Smooth muscle cell of the brain vasculature (primary cell): ENCODE results near the gene FIG4.
"Not testable (repeated sequence)": the region's sequence is repeated elsewhere in the genome, so short reads cannot be mapped to it uniquely, and the experiment has no call there.

Source experiments
- DNase-seq: peaks from one replicate; pipeline ENCODE4 v3.0.0-alpha.2; 2012; ENCODE audit warnings: low read depth, low spot score

Gene FIG4

DNA sequence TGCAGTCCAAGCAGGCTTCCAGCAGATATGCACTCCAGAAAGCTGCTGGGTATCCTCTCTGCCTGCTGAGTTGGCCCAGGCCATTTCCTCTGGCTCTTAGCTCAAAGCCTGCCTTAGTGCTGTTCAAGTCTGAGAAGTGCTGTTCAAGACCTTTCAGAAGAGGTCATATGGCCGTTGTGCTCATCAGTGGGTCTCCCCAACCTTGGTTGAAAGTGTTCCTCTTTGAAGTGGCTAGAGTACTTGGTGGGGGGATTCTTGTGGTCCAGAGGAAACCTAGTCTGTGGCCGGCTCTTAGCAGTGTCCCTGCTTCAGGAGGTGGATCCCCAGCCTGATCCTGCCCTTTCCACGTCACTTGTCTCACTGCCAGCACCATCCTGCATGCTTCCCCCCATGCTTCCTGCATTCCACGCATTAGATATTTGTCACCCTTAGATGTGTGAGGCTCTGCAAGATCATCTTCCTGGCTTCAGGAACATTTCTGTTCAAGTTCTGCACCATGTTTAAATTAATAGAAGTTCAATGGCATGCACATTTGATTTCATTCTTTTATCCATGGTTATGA is 105.0 kb downstream of the FIG4 start:
- DNase-seq = peak; percentile 57

DNA sequence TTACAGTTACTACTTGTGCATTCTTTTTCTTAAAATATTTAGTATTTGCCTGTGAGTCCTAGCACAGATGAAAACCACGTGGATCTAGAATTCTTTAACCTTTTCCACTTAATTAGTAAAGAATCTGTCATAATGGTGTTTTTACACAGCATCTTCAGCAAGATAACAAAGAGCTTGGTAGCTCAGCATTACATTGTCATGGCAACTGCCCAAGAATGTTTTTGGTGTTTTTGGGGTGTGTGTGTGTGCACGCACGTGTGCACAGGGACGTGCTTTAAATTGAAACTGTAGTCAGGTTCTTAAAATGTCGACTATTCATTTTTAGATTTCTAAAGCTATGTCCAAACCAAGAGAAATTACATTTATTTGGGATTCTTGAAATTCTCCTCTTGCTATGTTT is 108.0 kb downstream of the FIG4 start:
- DNase-seq = no peak

DNA sequence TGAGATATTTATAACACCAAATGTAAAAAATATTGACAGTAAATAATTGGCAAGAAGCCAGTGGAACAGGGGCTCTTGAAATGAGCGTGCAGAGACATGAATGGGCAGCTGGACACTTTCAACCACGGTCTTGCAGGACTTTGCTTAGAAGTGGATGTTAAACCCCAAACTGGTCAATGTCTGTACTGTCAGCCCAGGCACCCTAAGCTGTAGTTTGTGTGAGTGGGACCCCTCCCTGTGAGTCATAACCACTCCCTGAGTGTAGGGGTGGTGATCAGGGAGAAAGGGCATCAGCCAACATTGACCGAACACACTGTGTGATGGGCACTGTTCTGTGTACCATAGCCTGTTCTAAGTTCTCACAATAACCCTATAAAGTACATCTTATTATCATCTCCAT is 108.6 kb downstream of the FIG4 start:
- DNase-seq = no peak

DNA sequence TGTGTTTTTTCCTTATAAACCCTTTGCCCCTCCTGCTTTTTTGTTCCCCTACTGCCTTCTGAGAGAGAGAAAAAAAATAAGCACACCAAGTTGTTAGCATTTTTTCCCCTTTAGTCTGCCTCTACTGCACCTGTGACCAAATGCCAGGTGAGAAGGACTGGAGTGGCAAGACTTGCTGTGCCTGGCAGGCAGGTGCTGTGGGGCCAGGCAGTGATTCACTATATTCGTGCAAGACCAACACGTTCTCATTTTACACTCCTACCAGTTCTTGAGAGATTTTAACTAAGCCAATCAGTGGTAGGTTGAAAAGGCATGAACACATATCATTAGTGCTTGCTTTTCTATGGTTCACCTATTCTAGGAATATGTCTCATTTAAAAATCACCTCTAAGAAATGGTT is 109.7 kb downstream of the FIG4 start:
- DNase-seq = no peak

DNA sequence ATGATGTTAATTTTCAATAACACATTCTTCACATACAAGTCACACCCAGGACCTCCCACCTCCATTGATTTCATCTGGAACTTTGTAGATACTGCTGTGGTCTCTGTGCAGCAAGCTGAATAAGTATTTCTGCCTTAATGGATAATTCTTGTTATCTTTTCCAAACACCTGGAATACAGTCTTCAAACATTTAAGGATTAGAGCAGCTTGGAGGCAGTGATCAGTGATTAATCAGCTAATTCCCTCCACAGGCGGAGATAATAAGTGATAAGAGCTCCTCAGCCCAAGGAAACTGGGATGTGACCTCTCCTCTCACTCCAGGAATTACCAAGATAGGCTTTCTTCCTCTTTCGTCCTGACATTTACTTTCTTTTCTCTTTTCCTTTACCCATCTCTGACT is 110.7 kb downstream of the FIG4 start:
- DNase-seq = no peak

DNA sequence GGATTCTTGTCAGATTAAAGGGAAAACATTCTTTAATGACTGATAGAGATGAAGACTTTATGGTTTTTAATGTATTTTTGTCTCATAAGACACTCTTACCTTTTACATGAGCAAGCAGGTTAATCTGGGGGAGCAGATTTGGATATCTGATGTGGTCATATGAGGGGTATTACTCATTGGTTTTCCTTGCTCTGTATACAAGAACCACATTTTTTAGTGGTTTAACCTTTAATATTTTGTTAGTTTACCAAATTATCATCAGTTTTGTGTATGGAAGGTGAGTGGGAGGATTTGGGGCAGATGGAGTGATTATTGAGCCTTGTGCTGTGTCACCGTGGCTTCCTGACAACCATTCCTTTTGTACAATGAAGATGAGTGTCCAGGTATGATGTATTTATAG is 112.9 kb downstream of the FIG4 start:
- DNase-seq = no peak

DNA sequence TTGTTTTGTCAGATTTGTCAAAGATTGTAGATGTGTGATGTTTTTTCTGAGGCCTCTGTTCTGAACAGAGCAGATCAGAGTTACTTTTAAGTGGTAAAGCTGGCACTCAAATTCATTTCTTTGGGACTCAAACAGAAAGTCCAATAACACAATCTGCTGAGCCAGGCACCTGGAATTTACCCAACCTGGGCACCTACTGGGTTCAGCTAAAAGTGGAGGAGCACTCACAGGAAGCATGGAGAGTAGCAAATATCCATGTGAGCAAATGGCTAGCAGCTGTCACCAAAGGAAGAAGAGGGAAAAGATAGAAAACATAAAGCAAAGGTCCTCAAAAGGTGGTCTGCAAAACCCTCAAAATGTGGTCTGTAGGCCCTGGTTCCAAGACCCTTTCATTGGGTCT is 116.8 kb downstream of the FIG4 start:
- DNase-seq = no peak

DNA sequence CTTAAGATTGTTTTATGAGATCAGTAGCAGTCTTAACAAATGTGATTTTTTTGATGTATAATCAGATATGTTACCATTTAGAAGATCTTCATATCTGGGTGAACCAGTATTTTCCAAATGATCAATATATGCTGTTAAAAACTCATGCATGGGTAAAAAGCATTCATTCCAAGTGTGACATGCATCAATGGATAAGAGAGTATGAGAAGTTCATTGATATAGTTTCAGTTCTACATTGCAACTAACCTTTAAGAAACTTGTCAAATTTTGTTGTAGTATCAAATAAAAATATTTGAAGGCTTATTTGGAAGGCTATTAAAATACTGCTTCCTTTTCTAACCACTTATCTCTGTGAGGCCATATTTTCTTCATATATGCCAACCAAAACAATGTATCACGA is 117.7 kb downstream of the FIG4 start:
- no peak for DNase-seq

DNA sequence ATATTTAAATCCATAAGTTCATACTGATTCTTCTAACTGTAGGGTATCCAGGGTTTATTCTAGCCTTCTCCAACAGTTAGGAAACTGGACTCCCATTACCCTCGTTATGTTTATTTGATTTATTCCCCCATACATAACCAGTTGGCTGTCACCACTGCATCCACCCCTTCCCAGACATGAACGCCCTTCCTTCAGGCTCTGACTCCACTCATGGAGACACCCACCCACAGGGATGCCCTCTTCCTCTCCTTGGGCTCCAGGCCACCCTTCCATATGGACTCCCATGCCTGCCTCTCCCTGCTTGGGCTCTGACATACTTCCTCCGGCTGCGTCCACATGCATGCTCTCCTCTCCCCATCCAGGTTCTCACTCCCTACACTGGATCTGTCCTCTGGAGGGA is 124.0 kb downstream of the FIG4 start:
- no peak for DNase-seq

DNA sequence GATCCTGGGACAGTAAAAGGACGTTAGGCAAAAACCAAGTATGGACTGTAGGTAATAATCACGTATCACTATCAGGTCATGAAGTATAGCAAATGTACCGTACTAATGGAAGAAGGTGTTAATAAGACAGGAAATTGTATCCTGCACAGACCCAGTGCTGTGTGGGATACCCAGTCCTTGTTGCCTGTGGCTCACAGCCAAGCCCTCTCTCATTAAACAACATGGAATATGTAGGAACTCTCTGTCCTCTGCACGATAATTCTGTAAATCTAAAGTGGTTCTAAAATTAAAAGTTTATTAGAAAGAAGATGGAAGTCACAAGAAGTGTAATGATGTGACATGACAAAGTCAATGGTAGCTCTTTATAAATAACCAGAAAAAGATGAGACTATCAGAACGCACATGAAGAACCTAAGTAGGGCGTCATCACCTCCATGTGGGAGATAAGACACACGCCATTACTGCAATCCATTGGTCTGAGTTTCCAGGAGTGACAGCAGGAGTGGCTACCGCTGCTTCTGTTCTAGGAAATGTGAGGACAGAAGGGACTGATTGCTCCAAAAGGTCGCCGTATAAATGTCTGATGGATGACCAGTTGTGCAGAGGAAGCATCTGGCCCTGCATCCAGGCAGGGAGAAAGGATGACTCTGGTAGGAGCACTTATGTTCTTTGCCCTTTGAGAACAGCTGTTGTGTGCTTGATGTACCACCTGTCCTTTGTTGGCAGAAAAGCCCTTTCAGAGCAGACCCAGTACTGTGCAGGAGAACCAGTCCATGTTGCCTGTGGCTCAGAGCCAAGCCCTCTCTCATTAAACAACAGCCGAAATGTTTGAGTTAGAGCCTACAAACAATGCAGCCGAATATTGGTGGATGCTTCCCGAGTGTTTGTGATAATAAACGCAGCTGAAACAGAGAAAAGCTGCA is 125.6 kb downstream of the FIG4 start:
- DNase-seq = no peak

DNA sequence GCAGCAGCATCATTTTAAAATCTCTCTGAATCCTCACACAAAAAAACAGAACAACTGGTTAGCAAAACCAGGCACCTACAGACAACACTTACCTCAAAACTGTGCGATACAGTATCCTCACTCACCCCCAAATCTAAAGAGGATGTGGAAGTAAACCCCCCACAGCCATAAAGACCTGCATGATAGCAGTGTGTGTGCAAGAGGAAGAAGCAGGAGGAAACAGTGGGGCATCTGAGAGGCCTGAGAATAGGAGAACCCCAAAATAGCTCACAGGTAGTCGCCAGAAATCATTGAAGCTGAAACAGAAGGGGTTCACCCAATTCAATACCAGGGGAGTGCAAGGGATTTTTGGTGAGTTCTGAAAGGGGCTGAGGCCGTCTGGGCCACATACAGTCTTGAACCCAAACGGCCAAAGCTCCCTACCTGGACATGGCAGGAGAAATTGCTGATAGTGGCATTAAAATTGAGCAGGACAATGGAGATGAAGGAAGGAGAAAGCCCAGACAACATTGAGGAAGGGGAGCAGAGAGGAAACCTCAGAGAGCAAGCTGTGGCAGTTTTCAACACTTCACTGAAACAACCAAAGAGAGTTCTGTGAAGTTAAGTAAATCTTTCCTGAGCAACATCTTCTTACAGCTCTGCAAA is 129.7 kb downstream of the FIG4 start:
- no peak for DNase-seq

DNA sequence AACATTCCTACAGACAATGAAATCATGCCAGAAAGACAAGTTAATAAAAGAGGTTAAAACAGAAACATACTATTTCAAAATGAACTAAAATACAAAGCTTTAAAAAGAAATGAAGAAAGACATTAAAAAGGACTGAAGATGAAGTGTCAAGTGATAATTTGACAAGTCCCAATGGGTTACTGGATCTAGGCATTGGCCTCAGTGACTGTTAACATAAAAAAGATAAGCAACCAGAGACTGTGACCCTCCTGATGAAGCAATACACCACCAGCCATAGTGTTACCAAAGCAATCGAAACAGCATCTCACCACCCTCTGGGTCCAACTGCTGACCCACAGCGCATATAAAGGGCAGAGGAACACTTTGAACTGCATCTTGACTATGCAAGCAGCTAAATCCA is 130.3 kb downstream of the FIG4 start:
- DNase-seq = no peak

DNA sequence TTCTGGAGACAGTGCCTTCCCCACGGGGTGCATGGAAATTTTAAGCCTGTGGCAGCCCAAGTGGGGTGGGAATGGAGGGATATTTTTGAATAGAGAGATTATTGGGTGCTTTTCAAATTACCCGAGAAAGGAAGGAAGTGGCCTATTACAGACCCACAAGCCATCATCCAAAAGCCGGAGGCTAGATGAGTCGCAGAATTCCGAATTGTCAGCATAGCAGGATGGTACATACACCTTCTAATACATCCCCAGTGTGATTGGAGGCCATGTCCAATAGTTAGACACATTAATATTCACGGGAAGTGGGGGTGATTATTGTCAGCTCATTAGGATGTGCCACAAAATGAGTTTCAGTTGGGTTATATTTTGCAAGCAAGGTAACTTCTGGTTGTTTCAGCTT is 133.0 kb downstream of the FIG4 start:
- DNase-seq = no peak

DNA sequence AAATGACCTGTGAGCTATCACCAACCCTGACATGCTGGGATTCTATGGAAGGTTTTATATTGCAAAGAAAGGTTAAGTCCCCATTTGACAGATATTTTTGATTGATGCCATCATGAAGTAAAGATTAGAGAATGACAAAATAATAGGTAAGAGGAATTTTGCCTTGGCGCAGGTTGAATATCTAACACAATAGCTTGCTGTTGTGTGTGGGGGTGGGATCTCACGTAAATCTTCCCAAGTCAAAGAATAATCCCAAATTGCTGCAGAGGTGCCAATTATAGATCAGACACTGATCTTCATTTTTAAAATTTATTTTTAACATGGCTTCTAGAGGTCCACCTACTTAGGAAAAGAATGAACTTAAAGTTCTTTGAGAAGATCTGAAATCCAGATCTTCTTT is 135.5 kb downstream of the FIG4 start:
- DNase-seq = no peak

DNA sequence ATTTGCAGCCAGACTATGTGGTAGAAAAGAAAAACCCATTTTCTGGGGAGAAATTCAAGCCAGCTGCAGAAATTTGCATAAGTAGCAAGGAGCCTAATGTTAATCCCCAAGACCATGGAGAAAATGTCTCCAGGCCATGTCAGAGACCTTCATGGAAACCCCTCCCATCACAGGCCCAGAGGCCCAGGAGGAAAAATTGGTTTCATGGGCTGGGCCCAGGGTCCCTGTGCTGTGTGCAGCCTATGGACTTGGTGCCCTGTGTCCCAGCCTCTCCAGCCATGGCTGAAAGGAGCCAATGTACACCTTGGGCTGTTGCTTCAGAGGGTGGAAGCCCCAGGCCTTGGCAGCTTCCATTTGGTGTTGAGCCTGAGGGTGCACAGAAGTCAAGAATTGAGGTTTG is 140.3 kb downstream of the FIG4 start:
- DNase-seq = not testable (repeated sequence)

DNA sequence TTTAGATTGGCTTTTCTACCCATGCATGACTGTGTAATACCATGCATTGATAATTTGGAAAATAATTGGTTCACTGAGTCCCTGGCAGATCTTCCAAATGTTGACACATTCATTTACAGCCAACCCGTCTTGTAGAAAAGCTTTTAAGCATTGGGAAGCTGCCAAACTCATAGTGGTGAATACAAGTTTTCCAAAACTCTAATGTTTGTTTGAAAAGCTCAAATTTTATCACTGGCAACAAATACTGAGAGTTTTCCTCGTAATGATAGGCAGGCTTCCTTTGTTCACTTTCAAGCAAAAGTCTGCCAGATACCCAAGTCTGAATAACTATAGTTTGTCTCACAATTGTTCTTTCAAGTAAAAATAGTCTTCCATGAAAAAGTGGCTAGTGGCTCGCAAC is 143.0 kb downstream of the FIG4 start:
- DNase-seq = no peak

DNA sequence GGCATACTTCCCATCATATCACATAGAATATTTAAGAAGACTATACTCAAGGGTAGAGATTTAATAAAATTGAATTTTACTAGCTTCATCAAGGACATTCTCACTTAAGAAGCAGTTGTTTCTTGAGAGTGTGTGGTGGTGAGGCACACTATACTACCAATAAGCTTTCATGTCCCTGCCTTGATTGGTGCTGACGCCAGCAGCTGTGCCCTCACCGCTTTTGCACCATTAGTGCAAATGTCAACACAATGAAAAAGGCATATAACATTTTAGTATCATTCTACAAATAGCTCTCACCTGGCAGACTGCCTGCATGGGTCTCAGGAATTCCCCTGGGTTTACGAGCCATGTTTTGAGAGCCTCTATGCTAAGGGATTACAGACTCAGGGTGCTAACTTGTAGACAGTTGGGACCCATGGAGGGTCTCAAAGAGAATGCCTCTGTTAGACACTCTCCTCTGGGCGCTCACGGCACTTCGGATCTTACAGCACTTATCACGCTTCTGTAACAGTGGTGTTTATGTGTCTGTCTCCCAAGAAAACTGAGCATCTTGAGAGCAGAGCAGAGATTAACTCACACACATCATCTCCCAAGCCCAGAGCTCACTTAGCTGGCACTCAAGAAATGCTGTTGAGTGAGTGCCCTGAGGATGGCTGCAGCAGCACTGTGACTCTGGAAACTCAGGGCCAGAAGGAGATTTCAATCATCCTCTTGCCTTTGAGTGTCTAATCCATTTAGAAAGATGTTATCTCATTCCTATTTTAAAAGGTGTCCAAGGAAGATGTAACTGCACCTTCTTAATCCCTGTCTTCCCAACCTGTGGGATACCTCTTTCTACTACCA is 143.7 kb downstream of the FIG4 start:
- no peak for DNase-seq

DNA sequence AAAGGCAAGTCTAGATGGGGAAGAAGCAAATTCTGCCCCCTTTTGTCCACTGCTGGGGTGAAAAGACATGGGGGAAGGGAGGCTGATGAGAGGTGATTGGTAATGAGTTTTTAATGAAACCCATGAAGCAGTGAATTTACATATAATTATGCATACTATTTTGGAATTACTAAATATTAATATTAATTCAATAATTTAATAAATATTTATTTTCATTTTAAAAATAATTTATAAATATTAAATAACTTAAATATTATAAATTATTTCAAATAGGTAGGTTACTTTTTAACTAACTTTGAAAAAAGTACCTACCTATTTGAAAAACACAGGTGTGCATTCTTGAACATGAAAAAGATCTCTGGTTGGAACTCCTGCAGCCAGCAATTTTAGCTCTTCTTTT is 148.9 kb downstream of the FIG4 start:
- no peak for DNase-seq

DNA sequence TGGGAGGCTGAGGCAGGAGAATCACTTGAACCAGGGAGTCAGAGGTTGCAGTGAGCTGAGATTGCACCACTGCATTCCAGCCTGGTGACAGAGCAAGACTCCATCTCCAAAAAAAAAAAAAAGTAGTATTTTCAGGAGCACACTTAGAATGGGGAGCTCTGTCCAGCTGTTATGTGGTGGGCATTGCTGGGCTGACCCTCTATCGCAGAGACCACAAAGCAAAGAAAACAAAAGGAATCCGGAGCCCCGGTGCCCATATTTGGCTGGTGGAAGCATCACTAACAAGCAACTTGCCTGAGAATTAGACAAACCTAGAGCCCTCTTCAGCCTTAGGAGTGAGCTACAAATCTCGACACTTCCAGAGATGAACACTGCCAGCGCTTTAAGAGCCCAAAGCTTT is 149.7 kb downstream of the FIG4 start:
- DNase-seq = no peak

DNA sequence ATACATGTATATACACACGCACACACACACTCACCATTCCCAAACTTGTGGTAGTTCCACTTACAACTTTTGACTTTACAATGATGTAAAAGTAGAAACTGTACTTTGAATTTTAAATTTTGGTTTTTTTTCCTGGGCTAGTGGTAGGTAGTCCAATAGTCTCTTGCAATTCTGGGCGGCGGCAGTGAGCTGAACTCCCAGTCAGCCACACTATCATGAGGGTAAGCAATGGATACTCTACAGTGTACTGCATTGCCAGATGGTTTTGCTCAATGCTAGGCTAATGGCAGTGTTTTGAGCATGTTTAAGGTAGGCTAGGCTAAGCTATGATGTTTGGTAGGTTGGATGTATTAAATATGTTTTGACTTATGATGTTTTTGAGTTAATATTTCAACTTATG is 150.8 kb downstream of the FIG4 start:
- DNase-seq = no peak

DNA sequence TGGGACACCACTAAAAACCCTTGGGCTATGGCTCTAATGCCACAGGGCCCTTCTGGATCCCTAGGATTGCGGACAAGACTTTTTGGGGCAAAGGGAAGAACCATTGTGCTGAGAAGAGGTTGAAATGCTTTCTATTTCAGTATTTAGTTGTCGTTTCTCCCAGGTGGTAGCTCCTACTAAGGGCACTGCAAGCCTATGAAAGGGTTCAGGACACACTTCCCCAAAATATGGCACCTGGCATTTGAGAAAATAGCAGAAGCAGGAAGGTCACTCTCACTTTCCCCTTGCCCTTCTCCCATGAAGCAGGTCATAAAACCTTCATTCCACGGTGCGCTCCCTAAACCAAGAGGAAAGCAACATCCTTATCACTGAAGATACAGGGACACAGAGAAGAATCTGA is 161.6 kb downstream of the FIG4 start:
- DNase-seq = no peak

DNA sequence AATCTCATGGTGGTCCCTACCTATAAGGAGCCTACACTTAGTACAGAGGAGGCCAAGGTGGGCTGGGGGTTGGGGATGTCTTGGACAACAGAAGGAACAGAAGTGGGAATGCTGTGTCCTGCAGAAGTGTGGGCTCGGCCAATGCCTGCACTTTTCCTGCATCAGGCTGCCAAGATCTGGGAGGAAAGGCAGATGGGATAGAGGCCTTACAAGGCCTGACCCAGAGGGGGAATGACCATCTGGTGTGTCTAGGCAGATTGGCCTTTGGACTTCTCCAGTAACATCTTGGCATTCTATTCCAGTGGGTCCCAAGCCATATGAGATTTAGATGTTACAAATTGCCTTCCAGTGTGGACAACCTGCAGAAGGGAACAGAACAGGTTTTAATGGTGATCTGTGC is 162.3 kb downstream of the FIG4 start:
- DNase-seq = no peak
